SK-N-SH (cell line): ENCODE results near the gene ATF3. TPM values are rescaled to one million over a fixed set of nuclear protein-coding genes. Genes with fewer than 3 reads are reported as not detected.

ENCODE experiments used
- CTCF ChIA-PET: fragments of 300-600, 350-600 bp; formaldehyde crosslinking; extraction: SDS; loops from one replicate; lab custom pipeline; 2021; lab: Yijun Ruan, JAX
- POLR2A ChIA-PET: fragments of 350-600 bp; sonication (Branson Sonifier 250); formaldehyde crosslinking; extraction: SDS; loops from one replicate; lab custom pipeline; 2020; ENCODE audit warnings: antibody characterized with exemption, inconsistent platforms; lab: Yijun Ruan, JAX
- DNase-seq: peaks from one replicate; pipeline ENCODE4 v3.0.0; 2012
- H2AFZ ChIP-seq: fragments of 200-600 bp; sonication (generic); 2 replicates; pipeline ENCODE4 v1.8.1; 2016; ENCODE audit warnings: antibody characterized with exemption, mild to moderate bottlenecking, low read depth
- H3F3A ChIP-seq: fragments of 200-600 bp; sonication (generic); replicated peaks from 2 replicates; pipeline ENCODE3; 2016; ENCODE audit warnings: antibody characterized with exemption, mild to moderate bottlenecking; ENCODE audit not compliant: insufficient read depth
- H3K27ac ChIP-seq, 2 experiments: fragments of 200-500 bp in 1 of 2; fragments of 200-600 bp in 1 of 2; sonication (Bioruptor generic) in 1 of 2; sonication (generic), shearing (Covaris generic) in 1 of 2; 2 replicates each; pipeline versions ENCODE4 v1.5.1 to v1.6.1; 2014 to 2016; ENCODE audit warnings: low read depth in 2 of 2, inconsistent platforms in 1 of 2, low read length in 1 of 2, mild to moderate bottlenecking in 1 of 2, mixed read lengths in 1 of 2
- H3K27me3 ChIP-seq: fragments of 200-600 bp; sonication (generic), shearing (Covaris generic); 2 replicates; pipeline ENCODE4 v1.6.1; 2016; ENCODE audit warnings: mixed run types; ENCODE audit not compliant: insufficient read depth
- H3K36me3 ChIP-seq, 2 experiments: fragments of 200-500 bp in 1 of 2; fragments of 200-600 bp in 1 of 2; sonication (Bioruptor generic) in 1 of 2; sonication (generic) in 1 of 2; replicated peaks in 1 of 2; 2 replicates each; pipeline versions ENCODE3 to v1.5.1; 2014 to 2016; ENCODE audit warnings: low read length in 1 of 2, mild to moderate bottlenecking in 1 of 2; ENCODE audit not compliant: insufficient read depth in 2 of 2, control insufficient read depth in 1 of 2
- H3K4me1 ChIP-seq, 2 experiments: fragments of 200-500 bp in 1 of 2; fragments of 200-600 bp in 1 of 2; sonication (Bioruptor generic) in 1 of 2; sonication (generic), shearing (Covaris generic) in 1 of 2; 2 replicates each; pipeline versions ENCODE4 v1.5.1 to v1.6.1; 2014 to 2016; ENCODE audit warnings: low read depth in 1 of 2, low read length in 1 of 2, mixed run types in 1 of 2; ENCODE audit not compliant: insufficient read depth in 2 of 2, control insufficient read depth in 1 of 2
- H3K4me2 ChIP-seq: fragments of 200-600 bp; sonication (generic), shearing (Covaris generic); 2 replicates; pipeline ENCODE4 v1.6.1; 2017; ENCODE audit warnings: mixed run types
- H3K4me3 ChIP-seq, 2 experiments: fragments of 200-500 bp in 1 of 2; fragments of 200-600 bp in 1 of 2; sonication (Bioruptor generic) in 1 of 2; sonication (generic), shearing (Covaris generic) in 1 of 2; 2 replicates each; pipeline versions ENCODE4 v1.5.1 to v1.8.1; 2014 to 2016; ENCODE audit warnings: low read depth in 2 of 2, inconsistent platforms in 1 of 2, low read length in 1 of 2, mild to moderate bottlenecking in 1 of 2, mixed read lengths in 1 of 2, moderate library complexity in 1 of 2
- H3K79me2 ChIP-seq: fragments of 200-600 bp; sonication (generic); 2 replicates; pipeline ENCODE4 v1.8.1; 2017; ENCODE audit warnings: mild to moderate bottlenecking; ENCODE audit not compliant: insufficient read depth
- H3K9ac ChIP-seq: fragments of 200-600 bp; sonication (generic); 2 replicates; pipeline ENCODE4 v1.6.1; 2017; ENCODE audit warnings: mixed run types
- H3K9me2 ChIP-seq: fragments of 200-600 bp; sonication (generic); 2 replicates; pipeline ENCODE4 v1.6.1; 2017; ENCODE audit warnings: mixed run types
- H3K9me3 ChIP-seq: fragments of 200-600 bp; sonication (generic); 2 replicates; pipeline ENCODE4 v1.6.1; 2017; ENCODE audit warnings: mixed run types, mild to moderate bottlenecking, moderate library complexity
- H4K20me1 ChIP-seq: fragments of 200-600 bp; sonication (generic); 2 replicates; pipeline ENCODE4 v1.6.1; 2017; ENCODE audit warnings: mild to moderate bottlenecking, mixed run types; ENCODE audit not compliant: insufficient read depth
- CHD2 ChIP-seq: fragments of 150-350 bp; IDR thresholded peaks from 2 replicates; pipeline ENCODE4 v1.6.1; 2018; ENCODE audit warnings: low read length; ENCODE audit not compliant: partially characterized antibody
- ELF1 ChIP-seq: IDR thresholded peaks from 2 replicates; pipeline ENCODE4 v1.4.0; 2012
- EP300 ChIP-seq, 2 experiments: IDR thresholded peaks; 2 replicates each; pipeline versions ENCODE4 v1.4.0 to v1.6.1; 2012; ENCODE audit warnings: borderline replicate concordance in 1 of 2, low read depth in 1 of 2, low read length in 1 of 2
- FOSL2 ChIP-seq: IDR thresholded peaks from 2 replicates; pipeline ENCODE4 v1.4.0; 2012; ENCODE audit warnings: low read depth, mild to moderate bottlenecking, moderate library complexity, borderline replicate concordance
- FOXM1 ChIP-seq: IDR thresholded peaks from 2 replicates; pipeline ENCODE4 v1.4.0; 2012; ENCODE audit warnings: low read depth, mild to moderate bottlenecking
- GABPA ChIP-seq: IDR thresholded peaks from 2 replicates; pipeline ENCODE4 v1.4.0; 2012; ENCODE audit warnings: low read depth, mild to moderate bottlenecking
- JUND ChIP-seq: IDR thresholded peaks from 2 replicates; pipeline ENCODE4 v1.4.0; 2012
- MXI1 ChIP-seq: IDR thresholded peaks from 2 replicates; pipeline ENCODE4 v1.6.1; 2012; ENCODE audit warnings: mild to moderate bottlenecking, low read depth, low read length, improper control_type of control experiment
- NFIC ChIP-seq: IDR thresholded peaks from 2 replicates; pipeline ENCODE4 v1.4.0; 2012; ENCODE audit warnings: borderline replicate concordance
- NRF1 ChIP-seq: IDR thresholded peaks from 2 replicates; pipeline ENCODE4 v1.6.1; 2012; ENCODE audit warnings: low read depth, mild to moderate bottlenecking, low read length
- POLR2AphosphoS5 ChIP-seq: IDR thresholded peaks from 2 replicates; pipeline ENCODE4 v1.6.1; 2012; ENCODE audit warnings: low read depth, low read length
- RCOR1 ChIP-seq: fragments of 150-350 bp; IDR thresholded peaks from 2 replicates; pipeline ENCODE4 v1.6.1; 2017; ENCODE audit warnings: antibody characterized with exemption, low read length
- TCF12 ChIP-seq: IDR thresholded peaks from 2 replicates; pipeline ENCODE4 v1.4.0; 2012
- TEAD4 ChIP-seq: IDR thresholded peaks from 2 replicates; pipeline ENCODE4 v1.4.0; 2012; ENCODE audit warnings: mild to moderate bottlenecking, borderline replicate concordance; ENCODE audit not compliant: insufficient read depth
- ZBTB33 ChIP-seq: IDR thresholded peaks from 2 replicates; pipeline ENCODE4 v1.4.0; 2012; ENCODE audit warnings: low read depth, borderline replicate concordance
- WGBS: methylation state at CpG from one replicate; pipeline ENCODE4 v1.1.6; 2017; ENCODE audit warnings: low lambda C conversion rate; 5-methylcytosine and 5-hydroxymethylcytosine counted together
- polyA plus RNA-seq, 3 experiments: library from polyadenylated mRNA; depleted of rRNA; stranded (reverse); fragments of >200 nt; gene quantifications; 2 replicates each; pipeline ENCODE4 v1.2.3, GENCODE V29; 2012
- TF ChIP-seq, protein P1 (sequence below): IDR thresholded peaks from 2 replicates; pipeline ENCODE4 v1.4.0; 2012; ENCODE audit warnings: low read depth, borderline replicate concordance
- TF ChIP-seq, protein P2 (sequence below): IDR thresholded peaks from 2 replicates; pipeline ENCODE4 v1.4.0; 2012; ENCODE audit warnings: low read depth
- TF ChIP-seq, protein P3 (sequence below): fragments of 150-350 bp; IDR thresholded peaks from 2 replicates; pipeline ENCODE4 v1.6.1; 2016; ENCODE audit warnings: mild to moderate bottlenecking, low read depth, low read length

Gene ATF3
- polyA plus RNA-seq, 1 of the 3 experiments (the other 2 are of a cell fraction), result 29.7 TPM

DNA sequence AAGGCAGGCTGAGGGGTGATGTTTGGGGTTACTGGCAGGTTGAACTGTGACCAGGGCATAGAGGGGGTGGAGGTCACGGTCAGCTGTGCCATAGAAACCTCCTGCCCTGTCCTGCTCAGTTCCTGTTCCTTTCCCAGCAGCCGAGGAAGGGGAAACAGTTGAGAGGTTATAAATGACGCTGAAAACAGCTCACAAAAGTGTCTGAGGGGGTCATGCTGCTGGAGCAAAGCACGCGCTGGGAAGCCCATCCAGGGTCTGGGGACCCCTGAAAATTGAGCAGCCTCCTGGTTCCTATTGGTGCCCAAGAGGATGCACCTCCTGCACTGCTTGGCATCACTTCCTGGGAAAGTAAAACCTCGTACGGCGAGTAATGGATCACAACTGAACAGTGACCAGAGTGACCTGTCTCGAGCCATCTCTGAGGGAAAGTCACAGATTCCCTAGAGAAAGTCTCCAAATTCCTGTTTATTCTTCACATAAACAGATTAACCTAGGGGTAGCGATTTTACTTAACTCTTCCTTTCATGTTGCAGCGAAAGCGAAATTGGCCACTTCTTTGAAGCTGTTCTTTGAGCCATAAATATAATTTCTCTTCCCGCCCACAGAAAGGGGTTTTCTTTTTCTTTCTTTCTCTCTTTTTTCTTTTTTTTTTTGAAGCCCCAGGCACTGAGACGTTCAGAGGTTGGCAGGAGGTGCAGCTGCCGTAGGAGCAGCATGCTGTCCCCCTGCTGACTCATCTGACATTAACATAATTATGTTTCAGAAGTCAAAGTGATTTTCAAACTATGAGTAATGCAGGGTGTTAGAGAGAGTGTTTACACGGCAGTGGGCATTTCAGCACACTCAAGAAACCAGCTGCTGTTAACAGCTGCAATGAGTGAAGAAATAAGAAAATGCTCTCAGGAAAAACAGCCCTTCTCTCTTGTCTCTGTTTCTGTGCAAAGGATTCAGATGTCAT, 41.8 kb upstream of the ATF3 start:
- peak; percentile 71 for DNase-seq
- peak overlapping the region; percentile 85 for H3K4me2 ChIP-seq
- H3K9ac ChIP-seq, result peak overlapping the region; percentile 59; the same call in 1 of the 2 replicates
- no peaks in the 10 kb centered on the region for H3K27me3 ChIP-seq
- peaks cover 6 to 14% of the 10 kb centered on the region in 2 experiments; a peak in 3 of 4 replicates for H3K4me1 ChIP-seq
- H3K36me3 ChIP-seq, result no peaks in the 10 kb centered on the region
- TF ChIP-seq, protein P1, sequence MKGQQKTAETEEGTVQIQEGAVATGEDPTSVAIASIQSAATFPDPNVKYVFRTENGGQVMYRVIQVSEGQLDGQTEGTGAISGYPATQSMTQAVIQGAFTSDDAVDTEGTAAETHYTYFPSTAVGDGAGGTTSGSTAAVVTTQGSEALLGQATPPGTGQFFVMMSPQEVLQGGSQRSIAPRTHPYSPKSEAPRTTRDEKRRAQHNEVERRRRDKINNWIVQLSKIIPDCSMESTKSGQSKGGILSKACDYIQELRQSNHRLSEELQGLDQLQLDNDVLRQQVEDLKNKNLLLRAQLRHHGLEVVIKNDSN, result no peak
- no peak for TF ChIP-seq NFIC
- no peak for TF ChIP-seq EP300 (IDR thresholded peaks at IDR 0.05; ENCODE audit: borderline replicate concordance in 1 of 2, low read depth in 1 of 2, low read length in 1 of 2)
- TF ChIP-seq GABPA, result no peak
- no peak for TF ChIP-seq TEAD4
- peak; percentile 64 for TF ChIP-seq FOSL2
- TF ChIP-seq MXI1, result peak; percentile 75
- no peak for TF ChIP-seq ELF1
- TF ChIP-seq, protein P2, sequence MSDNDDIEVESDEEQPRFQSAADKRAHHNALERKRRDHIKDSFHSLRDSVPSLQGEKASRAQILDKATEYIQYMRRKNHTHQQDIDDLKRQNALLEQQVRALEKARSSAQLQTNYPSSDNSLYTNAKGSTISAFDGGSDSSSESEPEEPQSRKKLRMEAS, result peak; percentile 54; the same call in 1 of the 2 replicates
- no peak; the same call in 1 of the 2 replicates for TF ChIP-seq POLR2AphosphoS5
- TF ChIP-seq CHD2, result no peak
- peak; percentile 7; the same call in 1 of the 2 replicates for TF ChIP-seq TCF12
- peak; percentile 46 for TF ChIP-seq JUND
- TF ChIP-seq, all 33 proteins: peak for 5
- WGBS, result 17% methylated on average over 16 of the region's 16 CpGs
- no peaks in the 10 kb centered on the region for H3K9me2 ChIP-seq
- peak overlapping the region in 1 of 2 experiments; percentile 75; a peak in 2 of 4 replicates for H3K27ac ChIP-seq
- H3F3A ChIP-seq, result no peaks in the 10 kb centered on the region
- no peaks in the 10 kb centered on the region for H3K9me3 ChIP-seq
- H4K20me1 ChIP-seq, result no peaks in the 10 kb centered on the region
- CTCF ChIA-PET, result interaction anchor here (0.6 to 2.7 kb wide), 6 partner anchors 20 to 111 kb away, joined by 3 to 13 read pairs (median 4); partner anchors contain the start of gene ATF3
- H3K79me2 ChIP-seq, result no peaks in the 10 kb centered on the region
- POLR2A ChIA-PET, result interaction anchor here (1.7 kb wide), 1 partner anchor 41 kb away, joined by 6 read pairs; the partner anchor contains the start of gene ATF3
- H2AFZ ChIP-seq, result peak overlapping the region; percentile 85
- H3K4me3 ChIP-seq, result peak overlapping the region; percentile 46 to 59

DNA sequence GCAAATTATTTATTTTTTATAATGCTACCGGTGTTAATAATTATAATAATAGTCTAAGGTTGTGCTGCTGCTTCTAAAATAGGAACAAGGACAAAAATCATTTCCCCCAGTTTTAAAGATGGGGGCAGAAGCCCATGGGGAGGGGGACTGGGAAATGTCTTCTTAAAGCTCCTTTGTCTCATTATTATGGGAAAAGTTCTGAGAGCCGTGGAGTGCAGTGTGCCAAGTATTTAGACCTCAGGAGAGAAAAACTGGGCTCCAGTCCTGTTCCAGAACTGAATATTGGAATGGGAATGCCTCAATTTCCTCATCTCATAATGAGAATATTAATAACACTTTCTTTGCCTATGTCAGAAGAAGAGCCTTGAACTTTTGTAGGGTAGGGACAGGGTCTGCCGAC, 40.9 kb upstream of the ATF3 start:
- ChIA-PET CTCF (interaction anchor here (0.6 to 2.7 kb wide), 4 partner anchors 29 to 112 kb away, joined by 3 to 13 read pairs (median 5); partner anchors contain the start of gene ATF3), POLR2A (interaction anchor here (1.7 kb wide), 1 partner anchor 41 kb away, joined by 6 read pairs; the partner anchor contains the start of gene ATF3)
- Histone ChIP-seq H3K27ac (peak overlapping the region in 1 of 2 experiments; percentile 75; a peak in 1 of 4 replicates), H3F3A (no peaks in the 10 kb centered on the region), H2AFZ (peak overlapping the region; percentile 85; the same call in 1 of the 2 replicates), H3K79me2 (no peaks in the 10 kb centered on the region), H3K9me2 (no peaks in the 10 kb centered on the region), H3K27me3 (no peaks in the 10 kb centered on the region), H3K4me2 (peak overlapping the region; percentile 85; the same call in 1 of the 2 replicates), H3K9ac (no peak overlapping the region), H3K4me3 (no peak overlapping the region), H3K4me1 (peaks cover 6 to 14% of the 10 kb centered on the region in 2 experiments; a peak in 3 of 4 replicates), H4K20me1 (no peaks in the 10 kb centered on the region), H3K36me3 (no peaks in the 10 kb centered on the region), H3K9me3 (no peaks in the 10 kb centered on the region)
- DNase-seq, result no peak
- 75% methylated on average over 3 of the region's 3 CpGs for WGBS
- no peak for TF ChIP-seq NFIC
- TF ChIP-seq, protein P1, result no peak
- TF ChIP-seq MXI1, result no peak
- TF ChIP-seq RCOR1, result no peak
- no peak for TF ChIP-seq EP300 (IDR thresholded peaks at IDR 0.05; ENCODE audit: borderline replicate concordance in 1 of 2, low read depth in 1 of 2, low read length in 1 of 2)
- TF ChIP-seq ZBTB33, result no peak
- TF ChIP-seq NRF1, result no peak
- TF ChIP-seq FOXM1, result no peak
- TF ChIP-seq, protein P2, result no peak
- TF ChIP-seq, protein P3, sequence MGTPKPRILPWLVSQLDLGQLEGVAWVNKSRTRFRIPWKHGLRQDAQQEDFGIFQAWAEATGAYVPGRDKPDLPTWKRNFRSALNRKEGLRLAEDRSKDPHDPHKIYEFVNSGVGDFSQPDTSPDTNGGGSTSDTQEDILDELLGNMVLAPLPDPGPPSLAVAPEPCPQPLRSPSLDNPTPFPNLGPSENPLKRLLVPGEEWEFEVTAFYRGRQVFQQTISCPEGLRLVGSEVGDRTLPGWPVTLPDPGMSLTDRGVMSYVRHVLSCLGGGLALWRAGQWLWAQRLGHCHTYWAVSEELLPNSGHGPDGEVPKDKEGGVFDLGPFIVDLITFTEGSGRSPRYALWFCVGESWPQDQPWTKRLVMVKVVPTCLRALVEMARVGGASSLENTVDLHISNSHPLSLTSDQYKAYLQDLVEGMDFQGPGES, result no peak
